ENCODE results near the gene SAMD5. TPM values are rescaled to one million over a fixed set of nuclear protein-coding genes. Genes with fewer than 3 reads are reported as not detected.

The SAMD5 gene
- total and polyA plus RNA-seq, 2 of the 8 experiments (the other 6 are each of a cell fraction or from before 2014, with no cell fraction given), result 0.02 to 0.04 TPM

- TF ChIP-seq ATF2 (IDR thresholded peaks at IDR 0.05; ENCODE audit: low read length) (no peak), SP1 (IDR thresholded peaks at IDR 0.05; ENCODE audit: low read depth, low read length) (no peak), POLR2A (IDR thresholded peaks at IDR 0.05; ENCODE audit: control extremely low read depth in 1 of 2, low read depth in 2 of 2, low read length in 2 of 2) (no peak), TAF7 (optimal IDR thresholded peaks at IDR 0.05; ENCODE audit: borderline replicate concordance, low read depth, low read length) (no peak), CREB1 (IDR thresholded peaks at IDR 0.05) (no peak), BACH1 (IDR thresholded peaks at IDR 0.05; ENCODE audit: low read length) (no peak), NRF1 (IDR thresholded peaks at IDR 0.05; ENCODE audit: low read depth, low read length) (no peak), ZNF274 (IDR thresholded peaks at IDR 0.05; ENCODE audit: borderline replicate concordance, extremely low read depth, low read length) (no peak)
These were observed 39.9 kb upstream of the SAMD5 start (continued) for GRCh38 chr6:147468634-147469033.

Data from H1 (cell line).